GM10847 (cell line): ENCODE measurements around the gene LHB.
"Not testable (repeated sequence)": the region's sequence is repeated elsewhere in the genome, so short reads cannot be mapped to it uniquely, and the experiment has no call there.

Experiments used
- POLR2A ChIP-seq: IDR thresholded peaks from 2 replicates; pipeline ENCODE4 v1.6.1; 2011; ENCODE audit not compliant: insufficient read length; ENCODE audit errors: extremely low read depth

LHB gene

GRCh38 chr19:49024233-49024632 lies 7.3 kb upstream of the LHB start, which contains the start of gene CGB3:
TSS of gene CGB3 (minus strand) at chr19:49024333. CDS start at chr19:49023971, 362 bp downstream.
- not testable (repeated sequence) for TF ChIP-seq POLR2A

- no peak for TF ChIP-seq POLR2A
Observed at GRCh38 chr19:49022116-49022515, 5.2 kb upstream of the LHB start.

- no peak for TF ChIP-seq POLR2A
Observed at GRCh38 chr19:49020931-49021895, 4.3 kb upstream of the LHB start.

GRCh38 chr19:49020342-49020741 lies 3.5 kb upstream of the LHB start:
- TF ChIP-seq POLR2A: no peak

- no peak for TF ChIP-seq POLR2A
Observed at GRCh38 chr19:49019242-49019932, 2.5 kb upstream of the LHB start.

- no peak for TF ChIP-seq POLR2A
Observed at GRCh38 chr19:49017666-49018351, 918 bp upstream of the LHB start.

- TF ChIP-seq POLR2A: no peak
Observed at GRCh38 chr19:49016067-49016839, 638 bp downstream of the LHB start.

GRCh38 chr19:49014870-49015255 lies 2.0 kb downstream of the LHB start:
- TF ChIP-seq POLR2A: no peak

GRCh38 chr19:49014123-49014869 lies 2.6 kb downstream of the LHB start:
- no peak for TF ChIP-seq POLR2A

GRCh38 chr19:49011194-49011593 lies 5.7 kb downstream of the LHB start:
- no peak for TF ChIP-seq POLR2A

- no peak for TF ChIP-seq POLR2A
Observed at GRCh38 chr19:49010453-49010852, 6.4 kb downstream of the LHB start.

- TF ChIP-seq POLR2A: no peak
Observed at GRCh38 chr19:49009828-49010227, 7.1 kb downstream of the LHB start.

- no peak for TF ChIP-seq POLR2A
Observed at GRCh38 chr19:49006905-49007304, 10.0 kb downstream of the LHB start.

- TF ChIP-seq POLR2A: no peak
Observed at GRCh38 chr19:49004964-49005614, 11.8 kb downstream of the LHB start.

GRCh38 chr19:49004133-49004532 lies 12.8 kb downstream of the LHB start:
- TF ChIP-seq POLR2A: no peak
